Measurements from ENCODE around the gene IZUMO1.
"Not testable (repeated sequence)": the region's sequence is repeated elsewhere in the genome, so short reads cannot be mapped to it uniquely, and the experiment has no call there.

The IZUMO1 gene

GRCh38 chr19:48713864-48714755 lies 32.6 kb downstream of the IZUMO1 start:
- peak; percentile 93 for DNase-seq (ENCODE audit: low read depth, low spot score)

GRCh38 chr19:48713041-48713863 lies 33.5 kb downstream of the IZUMO1 start:
- DNase-seq (ENCODE audit: low read depth, low spot score): no peak

GRCh38 chr19:48711106-48711662 lies 35.5 kb downstream of the IZUMO1 start:
- DNase-seq (ENCODE audit: low read depth, low spot score): no peak

GRCh38 chr19:48708471-48708870 lies 38.2 kb downstream of the IZUMO1 start:
- DNase-seq (ENCODE audit: low read depth, low spot score): no peak

- DNase-seq (ENCODE audit: low read depth, low spot score): no peak
Observed at GRCh38 chr19:48705431-48705830, 41.3 kb downstream of the IZUMO1 start.

- no peak for DNase-seq (ENCODE audit: low read depth, low spot score)
Observed at GRCh38 chr19:48703316-48703715, 43.4 kb downstream of the IZUMO1 start.

- no peak for DNase-seq (ENCODE audit: low read depth, low spot score)
Observed at GRCh38 chr19:48702701-48703100, 44.0 kb downstream of the IZUMO1 start.

GRCh38 chr19:48698046-48698445 lies 48.7 kb downstream of the IZUMO1 start:
- DNase-seq (ENCODE audit: low read depth, low spot score): no peak

- no peak for DNase-seq (ENCODE audit: low read depth, low spot score)
Observed at GRCh38 chr19:48696353-48697010, 50.2 kb downstream of the IZUMO1 start.

GRCh38 chr19:48695743-48696352 lies 50.9 kb downstream of the IZUMO1 start, which contains the start of gene FUT2:
Gene FUT2, plus strand, starts transcription at chr19:48695971. Its CDS starts 6,986 bp downstream, at chr19:48702957.
- DNase-seq (ENCODE audit: low read depth, low spot score): no peak

GRCh38 chr19:48693629-48694028 lies 53.1 kb downstream of the IZUMO1 start:
- DNase-seq (ENCODE audit: low read depth, low spot score): not testable (repeated sequence)
